Smooth muscle cell (in vitro differentiated cells): ENCODE results near the gene MYOM3. TPM values are rescaled to one million over a fixed set of nuclear protein-coding genes. Genes with fewer than 3 reads are reported as not detected.

Experiments used
- DNase-seq: peaks from one replicate; lab custom pipeline; 2025; ENCODE audit not compliant: unreplicated experiment; lab: John Stamatoyannopoulos, UW
- H2AFZ ChIP-seq: fragments of 200-600 bp; sonication (generic); 2 replicates; pipeline ENCODE4 v1.6.0; 2016; ENCODE audit warnings: antibody characterized with exemption, low read depth, mild to moderate bottlenecking
- H3F3A ChIP-seq: fragments of 200-600 bp; sonication (generic); 2 replicates; pipeline ENCODE4 v1.6.0; 2017; ENCODE audit warnings: antibody characterized with exemption, low read depth
- H3K27ac ChIP-seq: fragments of 200-600 bp; sonication (generic); 2 replicates; pipeline ENCODE4 v1.5.1; 2016; ENCODE audit warnings: low read depth, mild to moderate bottlenecking
- H3K27me3 ChIP-seq: fragments of 200-600 bp; sonication (generic); 2 replicates; pipeline ENCODE4 v1.6.1; 2016; ENCODE audit warnings: low read depth, mild to moderate bottlenecking
- H3K36me3 ChIP-seq: fragments of 200-600 bp; sonication (generic); 2 replicates; pipeline ENCODE4 v1.5.1; 2016; ENCODE audit warnings: low read depth
- H3K4me1 ChIP-seq: fragments of 200-600 bp; sonication (generic); 2 replicates; pipeline ENCODE4 v1.5.1; 2016; ENCODE audit warnings: low read depth
- H3K4me2 ChIP-seq: fragments of 200-600 bp; sonication (generic); 2 replicates; pipeline ENCODE4 v1.6.0; 2016; ENCODE audit warnings: mild to moderate bottlenecking
- H3K4me3 ChIP-seq: fragments of 200-600 bp; sonication (generic); 2 replicates; pipeline ENCODE4 v1.5.1; 2016; ENCODE audit warnings: mild to moderate bottlenecking
- H3K79me2 ChIP-seq: fragments of 200-600 bp; sonication (generic); 2 replicates; pipeline ENCODE4 v1.6.0; 2016; ENCODE audit warnings: low read depth, mild to moderate bottlenecking
- H3K9ac ChIP-seq: fragments of 200-600 bp; sonication (generic); 2 replicates; pipeline ENCODE4 v1.6.0; 2016; ENCODE audit warnings: low read depth
- H3K9me3 ChIP-seq: fragments of 200-600 bp; sonication (generic); replicated peaks from 2 replicates; pipeline ENCODE4 v1.5.1; 2016; ENCODE audit warnings: low read depth
- H4K20me1 ChIP-seq: fragments of 200-600 bp; sonication (generic); 2 replicates; pipeline ENCODE4 v1.6.0; 2016; ENCODE audit warnings: low read depth
- CTCF ChIP-seq: fragments of 200-600 bp; sonication (generic); IDR thresholded peaks from 2 replicates; pipeline ENCODE4 v1.5.1; 2017; ENCODE audit warnings: borderline replicate concordance, mild to moderate bottlenecking, antibody characterized with exemption; ENCODE audit not compliant: insufficient read depth, poor library complexity, severe bottlenecking
- WGBS: methylation state at CpG from one replicate; pipeline ENCODE4 v1.1.7; 2016; ENCODE audit warnings: low lambda C conversion rate; 5-methylcytosine and 5-hydroxymethylcytosine counted together
- polyA plus RNA-seq: library from polyadenylated mRNA; unstranded; fragments of >200 nt; fragmentation: Nextera tagmentation; extraction: Ambion mirVana; gene quantifications from 2 replicates; pipeline ENCODE4 v1.2.1, GENCODE V29; 2016
- total RNA-seq: library from RNA; depleted of rRNA; stranded (reverse); fragments of >200 nt; gene quantifications from 2 replicates; pipeline ENCODE4 v1.2.3, GENCODE V29; 2014

MYOM3 gene
- total and polyA plus RNA-seq, 2 experiments from 2014 or later: 0.18 to 0.26 TPM

- Histone ChIP-seq H2AFZ (peak overlapping the region; percentile 44), H3K36me3 (no peaks in the 10 kb centered on the region), H3K9ac (peak overlapping the region; percentile 52), H3K4me1 (peaks cover 13% of the 10 kb centered on the region), H4K20me1 (no peaks in the 10 kb centered on the region), H3K9me3 (no peaks in the 10 kb centered on the region), H3K4me3 (peak overlapping the region; percentile 41), H3K79me2 (no peaks in the 10 kb centered on the region), H3K27me3 (peaks cover 12% of the 10 kb centered on the region), H3F3A (no peaks in the 10 kb centered on the region), H3K27ac (peak overlapping the region; percentile 66), H3K4me2 (peak overlapping the region; percentile 83)
- peak; percentile 68 for DNase-seq
- peak; percentile 78 for TF ChIP-seq CTCF
- 12% methylated on average over 35 of the region's 36 CpGs for WGBS
These were observed 38.6 kb upstream of the MYOM3 start for GRCh38 chr1:24150234-24151174.

GRCh38 chr1:24149866-24150233 is 37.9 kb upstream of the MYOM3 start:
- Histone ChIP-seq H3K36me3 (no peaks in the 10 kb centered on the region), H3F3A (no peaks in the 10 kb centered on the region), H3K27me3 (peaks cover 12% of the 10 kb centered on the region), H2AFZ (no peak overlapping the region), H3K4me3 (peak overlapping the region; percentile 41), H3K9ac (peak overlapping the region; percentile 52), H3K4me2 (peak overlapping the region; percentile 83), H3K4me1 (peaks cover 13% of the 10 kb centered on the region), H3K9me3 (no peaks in the 10 kb centered on the region), H4K20me1 (no peaks in the 10 kb centered on the region), H3K79me2 (no peaks in the 10 kb centered on the region), H3K27ac (peak overlapping the region; percentile 66)
- no peak for DNase-seq
- TF ChIP-seq CTCF: no peak
- 14% methylated on average over 5 of the region's 5 CpGs for WGBS

GRCh38 chr1:24147816-24148215 is 35.9 kb upstream of the MYOM3 start:
- Histone ChIP-seq H3K9ac (no peak overlapping the region), H3K79me2 (no peaks in the 10 kb centered on the region), H3K27me3 (peaks cover 12% of the 10 kb centered on the region), H3K4me1 (peaks cover 13% of the 10 kb centered on the region), H3K9me3 (no peaks in the 10 kb centered on the region), H3K27ac (no peak overlapping the region), H4K20me1 (no peaks in the 10 kb centered on the region), H3K4me3 (no peak overlapping the region), H3K36me3 (no peaks in the 10 kb centered on the region), H3F3A (no peaks in the 10 kb centered on the region), H2AFZ (no peak overlapping the region), H3K4me2 (no peak overlapping the region)
- no peak for DNase-seq
- TF ChIP-seq CTCF: no peak
- WGBS: 76% methylated on average over 6 of the region's 6 CpGs
